Endothelial cell of umbilical vein (primary cell): ENCODE measurements around the gene HOXA2. TPM values are rescaled to one million over a fixed set of nuclear protein-coding genes. Genes with fewer than 3 reads are reported as not detected.

Source experiments
- BruUV-seq: library from RNA; stranded (reverse); fragments of 400-500 nt; replicated peaks from 2 replicates; lab custom pipeline; 2021; lab: Mats Ljungman, UMichigan
- CTCF ChIA-PET: fragments of 300-600, 350-600 bp; sonication (Branson Sonifier 250); formaldehyde crosslinking; loops from one replicate; lab custom pipeline; 2021; ENCODE audit warnings: antibody characterized with exemption, inconsistent platforms; lab: Charles Lee
- POLR2A ChIA-PET: fragments of 300-600, 350-600 bp; sonication (Branson Sonifier 250); formaldehyde crosslinking; loops from one replicate; lab custom pipeline; 2021; ENCODE audit warnings: antibody characterized with exemption, inconsistent platforms; lab: Charles Lee
- DNase-seq: peaks from one replicate; pipeline ENCODE4 v3.0.0-alpha.2; 2011; ENCODE audit warnings: low read depth, low spot score
- FAIRE-seq: peaks from 2 replicates; lab custom pipeline; 2011; peaks lifted over from hg19 to GRCh38; lab: Jason Lieb, UNC
- H2AFZ ChIP-seq: 2 replicates; pipeline ENCODE4 v1.6.0; 2012; ENCODE audit warnings: low read depth, low read length, control low read depth, inconsistent platforms
- H3K27ac ChIP-seq: 2 replicates; pipeline ENCODE4 v1.5.1; 2011; ENCODE audit warnings: low read depth, mild to moderate bottlenecking, control low read depth, low read length, moderate library complexity; ENCODE audit not compliant: insufficient read depth
- H3K27me3 ChIP-seq, 2 experiments: 2 replicates each; pipeline versions ENCODE4 v1.6.0 to v1.6.1; 2011; ENCODE audit warnings: low read length in 2 of 2, mixed read lengths in 1 of 2; ENCODE audit not compliant: control insufficient read depth in 2 of 2, insufficient read depth in 2 of 2
- H3K36me3 ChIP-seq, 2 experiments: 2 replicates in 1 of 2; 3 replicates in 1 of 2; pipeline ENCODE4 v1.5.1; 2011; ENCODE audit warnings: low read length in 2 of 2, mild to moderate bottlenecking in 1 of 2, moderate library complexity in 1 of 2; ENCODE audit not compliant: control insufficient read depth in 2 of 2, insufficient read depth in 2 of 2; ENCODE audit errors: extremely low read depth in 1 of 2
- H3K4me1 ChIP-seq: 3 replicates; pipeline ENCODE4 v1.5.1; 2011; ENCODE audit warnings: mild to moderate bottlenecking, low read length; ENCODE audit not compliant: control insufficient read depth, insufficient read depth; ENCODE audit errors: extremely low read depth
- H3K4me2 ChIP-seq: 2 replicates; pipeline ENCODE4 v1.6.1; 2011; ENCODE audit warnings: low read length, control low read depth, mixed read lengths; ENCODE audit not compliant: insufficient read depth
- H3K4me3 ChIP-seq, 3 experiments: fragments of 200-600 bp in 1 of 3; sonication (generic), shearing (Covaris generic) in 1 of 3; replicated peaks in 1 of 3; 2 replicates each; pipeline ENCODE4 v1.5.1; 2011 to 2016; ENCODE audit warnings: control low read depth in 3 of 3, low read length in 3 of 3, mild to moderate bottlenecking in 2 of 3, inconsistent platforms in 1 of 3, low read depth in 1 of 3, moderate library complexity in 1 of 3; ENCODE audit not compliant: insufficient read depth in 1 of 3
- H3K79me2 ChIP-seq: 2 replicates; pipeline ENCODE4 v1.6.0; 2012; ENCODE audit warnings: low read length, inconsistent platforms; ENCODE audit not compliant: control insufficient read depth, insufficient read depth
- H3K9ac ChIP-seq: replicated peaks from 2 replicates; pipeline ENCODE3; 2011; ENCODE audit warnings: low read length, control low read depth; ENCODE audit not compliant: insufficient read depth; ENCODE audit errors: extremely low read depth
- H3K9me1 ChIP-seq: replicated peaks from 3 replicates; pipeline ENCODE4 v1.6.0; 2011; ENCODE audit warnings: mild to moderate bottlenecking, low read length; ENCODE audit not compliant: control insufficient read depth, insufficient read depth; ENCODE audit errors: extremely low read depth
- H3K9me3 ChIP-seq: replicated peaks from 2 replicates; pipeline ENCODE4 v1.5.1; 2012; ENCODE audit warnings: low read length, inconsistent platforms; ENCODE audit not compliant: control insufficient read depth, insufficient read depth
- H4K20me1 ChIP-seq: replicated peaks from 2 replicates; pipeline ENCODE3; 2011; ENCODE audit warnings: mild to moderate bottlenecking, low read length; ENCODE audit not compliant: control insufficient read depth, insufficient read depth; ENCODE audit errors: extremely low read depth
- EZH2 ChIP-seq: IDR thresholded peaks from 2 replicates; pipeline ENCODE4 v1.6.1; 2012; ENCODE audit warnings: borderline replicate concordance, low read depth, mild to moderate bottlenecking, moderate library complexity, low read length, inconsistent platforms; ENCODE audit not compliant: severe bottlenecking
- GATA2 ChIP-seq: IDR thresholded peaks from 2 replicates; pipeline ENCODE4 v1.7.0; 2011; ENCODE audit warnings: low read depth, mild to moderate bottlenecking, moderate library complexity, mixed read lengths, low read length; ENCODE audit not compliant: insufficient read length, insufficient read depth
- JUN ChIP-seq: IDR thresholded peaks from 2 replicates; pipeline ENCODE4 v1.6.1; 2011; ENCODE audit warnings: borderline replicate concordance, low read depth; ENCODE audit not compliant: insufficient read length, insufficient read depth
- MYC ChIP-seq: IDR thresholded peaks from one replicate; pipeline ENCODE4 v1.6.1; 2011; ENCODE audit warnings: mild to moderate bottlenecking, low read depth, low read length
- POLR2A ChIP-seq: IDR thresholded peaks from 2 replicates; pipeline ENCODE4 v1.6.1; 2012; ENCODE audit warnings: low read depth, mild to moderate bottlenecking, control low read depth, low read length
- POLR2AphosphoS5 ChIP-seq: IDR thresholded peaks from 2 replicates; pipeline ENCODE4 v1.6.1; 2012; ENCODE audit warnings: low read depth, mild to moderate bottlenecking, control low read depth, low read length, moderate library complexity; ENCODE audit not compliant: insufficient read depth
- dilution Hi-C: fragments of 300-500 bp; cut with MboI; formaldehyde crosslinking; loops from one replicate; pipeline ENCODE4 v1.15.0; 2019; ENCODE audit warnings: low sequenced_read_pairs; ENCODE audit not compliant: extremely low pct_ligation_motif_present
- intact Hi-C: fragments of 100-400 bp; cut with micrococcal nuclease; formaldehyde crosslinking; loops from one replicate; pipeline ENCODE4 v1.10.0; 2022
- polyA plus RNA-seq, 4 experiments: library from polyadenylated mRNA; depleted of rRNA in 3 of 4; stranded (reverse) in 3 of 4; unstranded in 1 of 4; fragments of >200 nt; gene quantifications; 2 replicates each; pipeline versions ENCODE4 v1.2.1 to v1.2.3, GENCODE V29; 2011 to 2012; ENCODE audit warnings: missing spikeins in 1 of 4
- total RNA-seq: library from RNA; stranded (reverse); gene quantifications from 2 replicates; pipeline ENCODE4 v1.2.3, GENCODE V29; 2021
- TF ChIP-seq, protein P1 (sequence below), 2 donors: IDR thresholded peaks; 1 replicate in 1 of 2; 2 replicates in 1 of 2; pipeline ENCODE4 v1.5.1; 2011; ENCODE audit warnings: low read length in 2 of 2, mild to moderate bottlenecking in 2 of 2, moderate library complexity in 2 of 2, control low read depth in 1 of 2, inconsistent platforms in 1 of 2, low read depth in 1 of 2; ENCODE audit not compliant: insufficient read depth in 1 of 2; ENCODE audit errors: extremely low read depth in 1 of 2
- TF ChIP-seq, protein P2 (sequence below): IDR thresholded peaks from 2 replicates; pipeline ENCODE4 v1.6.1; 2011; ENCODE audit not compliant: insufficient read depth, insufficient read length

The HOXA2 gene
- total and polyA plus RNA-seq, 2 donors (not counting 3 experiments of a cell fraction or from before 2014, with no cell fraction given): 1.6 to 2.3 TPM

DNA sequence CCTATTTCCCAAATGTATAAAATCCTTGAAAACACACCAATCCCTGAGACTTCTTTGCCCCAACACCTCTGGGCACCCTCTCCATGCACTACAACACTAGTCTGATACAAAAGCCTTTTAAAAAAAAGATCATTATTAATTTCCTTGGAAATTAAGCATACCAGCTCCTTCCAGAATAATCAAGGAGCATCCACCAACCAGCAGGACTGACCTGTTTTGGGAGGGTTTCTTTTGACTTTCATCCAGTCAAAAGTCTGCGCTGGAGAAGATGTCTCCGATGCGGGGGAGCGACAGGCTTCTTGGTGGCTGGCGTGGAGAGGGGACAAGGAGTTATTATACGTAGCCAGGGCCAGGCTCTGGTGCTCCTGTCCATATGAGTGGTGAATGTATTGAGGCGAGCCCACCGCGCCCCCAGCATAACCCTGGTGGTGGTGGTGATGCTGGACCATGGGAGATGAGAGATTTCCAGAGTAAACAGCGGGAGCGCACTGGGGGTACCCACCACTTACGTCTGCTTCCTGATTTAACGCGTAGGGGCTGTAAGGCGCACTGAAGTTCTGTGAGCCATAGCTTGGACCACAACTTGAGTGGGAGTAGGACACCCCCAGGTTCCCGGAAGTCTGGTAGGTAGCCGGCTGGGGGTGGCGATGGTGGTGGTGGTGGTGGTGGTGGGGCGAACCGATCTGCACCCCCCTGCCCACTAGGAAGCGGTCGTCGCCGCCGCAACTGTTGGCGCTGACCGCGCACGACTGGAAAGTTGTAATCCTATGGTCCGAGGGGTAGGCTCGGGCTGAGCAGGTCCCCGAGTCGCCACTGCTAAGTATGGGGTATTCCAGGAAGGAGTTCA, 7.2 kb downstream of the HOXA2 start:
- Histone ChIP-seq H3K27me3 (no peaks in the 10 kb centered on the region), H3K4me2 (peak overlapping the region; percentile 47), H2AFZ (peak overlapping the region; percentile 56), H3K9me1 (no peaks in the 10 kb centered on the region), H3K4me3 (peak overlapping the region; percentile 5 to 80 (median 48)), H4K20me1 (no peaks in the 10 kb centered on the region), H3K9me3 (no peaks in the 10 kb centered on the region), H3K36me3 (no peaks in the 10 kb centered on the region), H3K79me2 (peaks cover 50% of the 10 kb centered on the region), H3K4me1 (peaks cover 40% of the 10 kb centered on the region), H3K27ac (peak overlapping the region; percentile 32), H3K9ac (peak overlapping the region; percentile 64)
- POLR2A ChIA-PET: interaction anchor here (0.6 to 1.0 kb wide), 2 partner anchors 34 to 40 kb away, joined by 3 to 4 read pairs; no protein-coding TSS in a partner anchor
- TF ChIP-seq, protein P1, sequence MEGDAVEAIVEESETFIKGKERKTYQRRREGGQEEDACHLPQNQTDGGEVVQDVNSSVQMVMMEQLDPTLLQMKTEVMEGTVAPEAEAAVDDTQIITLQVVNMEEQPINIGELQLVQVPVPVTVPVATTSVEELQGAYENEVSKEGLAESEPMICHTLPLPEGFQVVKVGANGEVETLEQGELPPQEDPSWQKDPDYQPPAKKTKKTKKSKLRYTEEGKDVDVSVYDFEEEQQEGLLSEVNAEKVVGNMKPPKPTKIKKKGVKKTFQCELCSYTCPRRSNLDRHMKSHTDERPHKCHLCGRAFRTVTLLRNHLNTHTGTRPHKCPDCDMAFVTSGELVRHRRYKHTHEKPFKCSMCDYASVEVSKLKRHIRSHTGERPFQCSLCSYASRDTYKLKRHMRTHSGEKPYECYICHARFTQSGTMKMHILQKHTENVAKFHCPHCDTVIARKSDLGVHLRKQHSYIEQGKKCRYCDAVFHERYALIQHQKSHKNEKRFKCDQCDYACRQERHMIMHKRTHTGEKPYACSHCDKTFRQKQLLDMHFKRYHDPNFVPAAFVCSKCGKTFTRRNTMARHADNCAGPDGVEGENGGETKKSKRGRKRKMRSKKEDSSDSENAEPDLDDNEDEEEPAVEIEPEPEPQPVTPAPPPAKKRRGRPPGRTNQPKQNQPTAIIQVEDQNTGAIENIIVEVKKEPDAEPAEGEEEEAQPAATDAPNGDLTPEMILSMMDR (IDR thresholded peaks at IDR 0.05; ENCODE audit: extremely low read depth in 1 of 2, insufficient read depth in 1 of 2, low read depth in 1 of 2, low read length in 2 of 2): no peak
- TF ChIP-seq GATA2 (no peak), JUN (no peak), EZH2 (no peak), POLR2A (no peak), MYC (no peak), POLR2AphosphoS5 (peak; percentile 2)
- TF ChIP-seq, protein P2, sequence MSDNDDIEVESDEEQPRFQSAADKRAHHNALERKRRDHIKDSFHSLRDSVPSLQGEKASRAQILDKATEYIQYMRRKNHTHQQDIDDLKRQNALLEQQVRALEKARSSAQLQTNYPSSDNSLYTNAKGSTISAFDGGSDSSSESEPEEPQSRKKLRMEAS: no peak
- CTCF ChIA-PET: interaction anchor here (1.8 to 9.6 kb wide), 4 partner anchors 11 to 239 kb away, joined by 12 to 124 read pairs (median 49); no protein-coding TSS in a partner anchor
- TSS peak; percentile 34 for BruUV-seq
- intact Hi-C loops: loop anchor here (2.0 kb wide), 1 partner anchor 28 kb away; no protein-coding TSS in a partner anchor
- dilution Hi-C loops: no loop called here
- no peak for DNase-seq
- no peak for FAIRE-seq
